Activated naive CD8-positive, alpha-beta T cell treated with anti-CD3 and anti-CD28 coated beads, Interleukin-2, amount 50 U/mL, for 24 hours (primary cell): ENCODE data around the gene TMEM11.

ENCODE experiments used
- ATAC-seq: fragments of 150-1000 bp; cut with Tn5 transposase; one replicate; pipeline ENCODE4 v1.10.0; 2021
- DNase-seq: peaks from one replicate; pipeline ENCODE4 v3.0.0; 2021
- H3K27ac Mint-ChIP-seq: one replicate; pipeline ENCODE4 v1.8.0; 2021; ENCODE audit warnings: mild to moderate bottlenecking, mixed read lengths
- H3K27me3 Mint-ChIP-seq: one replicate; pipeline ENCODE4 v1.8.0; 2021; ENCODE audit warnings: mixed read lengths
- H3K36me3 Mint-ChIP-seq: one replicate; pipeline ENCODE4 v1.8.0; 2021; ENCODE audit warnings: low read depth, mixed read lengths
- H3K4me1 Mint-ChIP-seq: one replicate; pipeline ENCODE4 v1.8.0; 2021; ENCODE audit warnings: mixed read lengths
- H3K4me3 Mint-ChIP-seq: one replicate; pipeline ENCODE4 v1.8.0; 2021; ENCODE audit warnings: mild to moderate bottlenecking, moderate library complexity, mixed read lengths
- H3K9me3 Mint-ChIP-seq: one replicate; pipeline ENCODE4 v1.8.0; 2021; ENCODE audit warnings: mixed read lengths

The TMEM11 gene

GRCh38 chr17:21171309-21171922 is 42.5 kb downstream of the TMEM11 start:
- H3K27me3 Mint-ChIP-seq, result no peaks in the 10 kb centered on the region
- ATAC-seq (peak; percentile 31), DNase-seq (no peak)
- no peaks in the 10 kb centered on the region for H3K9me3 Mint-ChIP-seq
- peaks cover 14% of the 10 kb centered on the region for H3K36me3 Mint-ChIP-seq
- H3K4me1 Mint-ChIP-seq, result peaks cover 22% of the 10 kb centered on the region
- no peak overlapping the region for H3K4me3 Mint-ChIP-seq
- H3K27ac Mint-ChIP-seq, result peak overlapping the region; percentile 33

- peaks cover 22% of the 10 kb centered on the region for H3K4me1 Mint-ChIP-seq
- DNase-seq (no peak), ATAC-seq (no peak)
- H3K36me3 Mint-ChIP-seq, result peaks cover 14% of the 10 kb centered on the region
- peak overlapping the region; percentile 15 for H3K27ac Mint-ChIP-seq
- H3K9me3 Mint-ChIP-seq, result no peaks in the 10 kb centered on the region
- H3K4me3 Mint-ChIP-seq, result no peak overlapping the region
- no peaks in the 10 kb centered on the region for H3K27me3 Mint-ChIP-seq
These were observed 43.2 kb downstream of the TMEM11 start for GRCh38 chr17:21170809-21171208.

- peaks cover 14% of the 10 kb centered on the region for H3K36me3 Mint-ChIP-seq
- H3K27me3 Mint-ChIP-seq, result no peaks in the 10 kb centered on the region
- H3K4me1 Mint-ChIP-seq, result peaks cover 22% of the 10 kb centered on the region
- ATAC-seq (no peak), DNase-seq (no peak)
- H3K4me3 Mint-ChIP-seq, result no peak overlapping the region
- H3K9me3 Mint-ChIP-seq, result no peaks in the 10 kb centered on the region
- no peak overlapping the region for H3K27ac Mint-ChIP-seq
These were observed 44.5 kb downstream of the TMEM11 start for GRCh38 chr17:21169496-21169895.

GRCh38 chr17:21168555-21168865 is 45.5 kb downstream of the TMEM11 start:
- Mint-ChIP-seq H3K4me1 (peaks cover 22% of the 10 kb centered on the region), H3K27ac (no peak overlapping the region), H3K9me3 (no peaks in the 10 kb centered on the region), H3K4me3 (no peak overlapping the region), H3K27me3 (no peaks in the 10 kb centered on the region), H3K36me3 (peaks cover 11% of the 10 kb centered on the region)
- no peak for DNase-seq
- no peak for ATAC-seq

GRCh38 chr17:21167303-21167702 is 46.7 kb downstream of the TMEM11 start:
- peaks cover 22% of the 10 kb centered on the region for H3K4me1 Mint-ChIP-seq
- no peak for DNase-seq

GRCh38 chr17:21166595-21167210 is 47.3 kb downstream of the TMEM11 start:
- H3K9me3 Mint-ChIP-seq, result no peaks in the 10 kb centered on the region
- no peaks in the 10 kb centered on the region for H3K27me3 Mint-ChIP-seq
- no peak for DNase-seq
- H3K4me1 Mint-ChIP-seq, result peaks cover 22% of the 10 kb centered on the region
- H3K4me3 Mint-ChIP-seq, result no peak overlapping the region
- no peak for ATAC-seq
- H3K36me3 Mint-ChIP-seq, result peaks cover 3% of the 10 kb centered on the region
- peak overlapping the region; percentile 13 for H3K27ac Mint-ChIP-seq

More at GRCh38 chr17:21167303-21167702, 46.7 kb downstream of the TMEM11 start:
- Mint-ChIP-seq H3K27me3 (no peaks in the 10 kb centered on the region), H3K27ac (peak overlapping the region; percentile 13), H3K4me3 (no peak overlapping the region), H3K36me3 (peaks cover 3% of the 10 kb centered on the region), H3K9me3 (no peaks in the 10 kb centered on the region)
- peak; percentile 50 for ATAC-seq

GRCh38 chr17:21165922-21166594 is 47.9 kb downstream of the TMEM11 start:
- peaks cover 3% of the 10 kb centered on the region for H3K36me3 Mint-ChIP-seq
- H3K27me3 Mint-ChIP-seq, result no peaks in the 10 kb centered on the region
- no peak for DNase-seq
- no peaks in the 10 kb centered on the region for H3K9me3 Mint-ChIP-seq
- H3K4me1 Mint-ChIP-seq, result peaks cover 15% of the 10 kb centered on the region
- no peak for ATAC-seq
- H3K27ac Mint-ChIP-seq, result no peak overlapping the region
- H3K4me3 Mint-ChIP-seq, result no peak overlapping the region

- Mint-ChIP-seq H3K4me1 (peaks cover 13% of the 10 kb centered on the region), H3K27me3 (no peaks in the 10 kb centered on the region), H3K27ac (no peak overlapping the region), H3K36me3 (peaks cover 3% of the 10 kb centered on the region), H3K4me3 (no peak overlapping the region), H3K9me3 (no peaks in the 10 kb centered on the region)
- DNase-seq, result no peak
- ATAC-seq, result no peak
These were observed 49.3 kb downstream of the TMEM11 start for GRCh38 chr17:21164620-21165019.

GRCh38 chr17:21164216-21164615 is 49.7 kb downstream of the TMEM11 start:
- no peak overlapping the region for H3K27ac Mint-ChIP-seq
- no peak for DNase-seq
- ATAC-seq, result no peak
- peaks cover 13% of the 10 kb centered on the region for H3K4me1 Mint-ChIP-seq
- no peaks in the 10 kb centered on the region for H3K27me3 Mint-ChIP-seq
- no peak overlapping the region for H3K4me3 Mint-ChIP-seq
- H3K36me3 Mint-ChIP-seq, result peaks cover 3% of the 10 kb centered on the region
- no peaks in the 10 kb centered on the region for H3K9me3 Mint-ChIP-seq

GRCh38 chr17:21163101-21163500 is 50.9 kb downstream of the TMEM11 start:
- Mint-ChIP-seq H3K9me3 (no peaks in the 10 kb centered on the region), H3K4me3 (no peak overlapping the region), H3K27me3 (no peaks in the 10 kb centered on the region), H3K4me1 (peaks cover 12% of the 10 kb centered on the region), H3K36me3 (peaks cover 3% of the 10 kb centered on the region), H3K27ac (no peak overlapping the region)
- no peak for ATAC-seq
- DNase-seq, result no peak

GRCh38 chr17:21162394-21162775 is 51.6 kb downstream of the TMEM11 start:
- Mint-ChIP-seq H3K36me3 (peaks cover 1% of the 10 kb centered on the region), H3K4me3 (no peak overlapping the region), H3K9me3 (no peaks in the 10 kb centered on the region), H3K27ac (no peak overlapping the region), H3K27me3 (no peaks in the 10 kb centered on the region), H3K4me1 (peaks cover 14% of the 10 kb centered on the region)
- ATAC-seq (no peak), DNase-seq (no peak)

GRCh38 chr17:21161498-21162393 is 52.2 kb downstream of the TMEM11 start:
- no peak overlapping the region for H3K4me3 Mint-ChIP-seq
- no peaks in the 10 kb centered on the region for H3K9me3 Mint-ChIP-seq
- H3K36me3 Mint-ChIP-seq, result peaks cover 1% of the 10 kb centered on the region
- DNase-seq (no peak), ATAC-seq (no peak)
- H3K4me1 Mint-ChIP-seq, result peaks cover 13% of the 10 kb centered on the region
- no peak overlapping the region for H3K27ac Mint-ChIP-seq
- H3K27me3 Mint-ChIP-seq, result no peaks in the 10 kb centered on the region

GRCh38 chr17:21160401-21160800 is 53.6 kb downstream of the TMEM11 start:
- Mint-ChIP-seq H3K4me1 (peaks cover 14% of the 10 kb centered on the region), H3K27me3 (no peaks in the 10 kb centered on the region), H3K36me3 (peaks cover 1% of the 10 kb centered on the region), H3K9me3 (no peaks in the 10 kb centered on the region), H3K4me3 (no peak overlapping the region), H3K27ac (no peak overlapping the region)
- ATAC-seq (no peak), DNase-seq (no peak)

- peak; percentile 20 for ATAC-seq
- H3K27me3 Mint-ChIP-seq, result no peaks in the 10 kb centered on the region
- peaks cover 15% of the 10 kb centered on the region for H3K9me3 Mint-ChIP-seq
- peaks cover 14% of the 10 kb centered on the region for H3K4me1 Mint-ChIP-seq
- H3K27ac Mint-ChIP-seq, result peak overlapping the region; percentile 31
- DNase-seq, result no peak
- peaks cover 11% of the 10 kb centered on the region for H3K36me3 Mint-ChIP-seq
- H3K4me3 Mint-ChIP-seq, result no peak overlapping the region
These were observed 56.2 kb downstream of the TMEM11 start for GRCh38 chr17:21157586-21158370.
